CD4-positive, alpha-beta T cell treated with Interleukin-1 beta for 1 hour (primary cell): ENCODE data around the gene STX16.
A peak's percentile ranks its signal among the peaks of the same experiment; 100 is the strongest.

Experiments
- DNase-seq, 2 donors: peaks; one replicate each; pipeline ENCODE4 v3.0.0-alpha.2; 2020 to 2022

The STX16 gene

GRCh38 chr20:58619077-58619863, 31.8 kb upstream of the STX16 start:
- no peak for DNase-seq

- no peak for DNase-seq
Measured at GRCh38 chr20:58619864-58620431, 31.1 kb upstream of the STX16 start.

GRCh38 chr20:58621906-58622548, 29.1 kb upstream of the STX16 start:
- DNase-seq, result no peak

- no peak for DNase-seq
Measured at GRCh38 chr20:58622671-58623578, 28.2 kb upstream of the STX16 start.

- no peak for DNase-seq
Measured at GRCh38 chr20:58623579-58624473, 27.3 kb upstream of the STX16 start.

- no peak for DNase-seq
Measured at GRCh38 chr20:58624687-58625086, 26.4 kb upstream of the STX16 start.

GRCh38 chr20:58625585-58625984, 25.5 kb upstream of the STX16 start:
- no peak for DNase-seq

- no peak for DNase-seq
Measured at GRCh38 chr20:58626051-58626450, 25.0 kb upstream of the STX16 start.

GRCh38 chr20:58627212-58628072, 23.6 kb upstream of the STX16 start:
- DNase-seq, result peak in 1 of 2 donors; percentile 52

- no peak for DNase-seq
Measured at GRCh38 chr20:58628491-58629214, 22.4 kb upstream of the STX16 start.

GRCh38 chr20:58629215-58629580, 21.9 kb upstream of the STX16 start:
- DNase-seq, result no peak

- DNase-seq, result no peak
Measured at GRCh38 chr20:58630063-58630462, 21.0 kb upstream of the STX16 start.

- no peak for DNase-seq
Measured at GRCh38 chr20:58633161-58634053, 17.7 kb upstream of the STX16 start.

- no peak for DNase-seq
Measured at GRCh38 chr20:58634059-58634458, 17.0 kb upstream of the STX16 start.

- DNase-seq, result peak in 1 of 2 donors; percentile 9
Measured at GRCh38 chr20:58634521-58635278, 16.4 kb upstream of the STX16 start.

- no peak for DNase-seq
Measured at GRCh38 chr20:58635279-58635665, 15.8 kb upstream of the STX16 start.

GRCh38 chr20:58636396-58636982, 14.6 kb upstream of the STX16 start:
- DNase-seq, result no peak

GRCh38 chr20:58636983-58637421, 14.1 kb upstream of the STX16 start:
- no peak for DNase-seq
